ENCODE measurements around the gene FAM174C.

GRCh38 chr19:1241417-1242095 lies 33.8 kb upstream of the FAM174C start, which contains the start of gene ATP5F1D:
- no peak for TF ChIP-seq CTCF (IDR thresholded peaks at IDR 0.05)
- TF ChIP-seq ZFX (IDR thresholded peaks at IDR 0.05; ENCODE audit: borderline replicate concordance): no peak
